ENCODE measurements around the gene DIP2C. TPM values are rescaled to one million over a fixed set of nuclear protein-coding genes. Genes with fewer than 3 reads are reported as not detected.
"Not testable (repeated sequence)": the region's sequence is repeated elsewhere in the genome, so short reads cannot be mapped to it uniquely, and the experiment has no call there.

The DIP2C gene
- polyA plus RNA-seq, 12 donors = 18.1 to 31.7 (median 26.1) TPM; not detected in 1

- no peak for DNase-seq
These were observed 90.9 kb downstream of the DIP2C start for GRCh38 chr10:598415-599170.

GRCh38 chr10:597976-598375 is 91.5 kb downstream of the DIP2C start:
- no peak for DNase-seq

DNA sequence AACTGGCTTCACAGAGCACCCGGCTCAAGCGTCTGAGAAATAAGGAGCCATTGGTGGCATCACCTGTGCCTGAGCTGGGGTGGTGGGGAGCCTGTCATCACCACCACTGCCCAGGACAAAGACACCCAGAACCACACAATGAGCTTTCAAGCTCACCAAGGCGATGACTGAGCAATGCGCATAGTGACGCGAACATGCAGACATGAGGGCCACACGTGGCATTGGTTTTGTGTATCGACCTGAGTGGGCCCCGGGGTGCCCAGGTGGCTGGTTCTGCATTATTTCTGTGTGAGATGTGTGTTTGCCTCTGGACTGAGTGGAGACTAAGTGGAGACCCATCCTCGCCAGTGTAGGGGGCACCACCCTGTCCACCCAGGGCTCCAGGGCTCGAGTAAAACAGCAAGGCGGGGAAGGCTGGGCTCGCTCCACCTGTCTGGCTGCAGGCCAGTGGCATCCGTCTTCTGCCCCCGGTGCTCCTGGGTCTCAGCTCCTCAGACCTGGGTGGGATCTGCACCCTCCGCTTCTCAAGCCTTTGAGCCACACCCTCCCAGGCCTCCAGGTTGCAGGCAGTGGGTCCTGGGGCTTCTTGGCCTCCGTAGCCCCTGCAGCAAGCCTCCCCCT is 92.6 kb downstream of the DIP2C start:
- DNase-seq = no peak

- not testable (repeated sequence) for DNase-seq
These were observed 93.3 kb downstream of the DIP2C start for GRCh38 chr10:596131-596530.

- DNase-seq = no peak
These were observed 94.0 kb downstream of the DIP2C start for GRCh38 chr10:595473-595872.

DNA sequence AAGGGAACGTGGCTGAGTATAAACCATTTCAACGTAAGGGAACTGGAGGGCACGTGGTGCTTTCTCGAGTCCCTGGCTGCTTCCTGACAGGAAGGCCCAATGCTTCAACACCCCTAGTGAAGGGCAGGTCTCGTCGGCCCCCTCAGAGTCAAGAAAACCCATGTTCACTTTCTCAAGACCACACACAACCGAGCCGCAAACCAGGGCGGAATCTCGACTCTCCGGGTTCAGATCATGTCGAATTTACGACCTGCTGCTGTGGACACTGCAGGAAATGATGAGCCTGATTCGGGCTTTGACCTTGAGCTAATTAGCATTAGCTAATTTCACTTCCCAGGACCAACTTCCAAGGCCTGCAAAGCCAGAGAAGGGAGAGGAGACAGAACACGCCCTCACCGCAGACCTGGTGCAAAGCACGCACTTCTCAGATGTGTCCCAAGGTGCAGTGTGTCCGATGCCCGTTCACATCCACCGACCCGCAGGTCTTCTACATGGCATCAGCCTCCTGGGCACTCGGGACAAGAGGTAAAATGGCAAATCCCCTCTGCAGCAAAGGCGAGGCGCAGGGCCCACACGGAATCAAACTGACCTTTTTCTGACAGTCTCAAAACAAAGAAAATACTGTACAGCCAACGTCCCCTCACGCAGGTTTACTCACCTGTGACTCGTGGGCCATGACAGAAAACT is 94.7 kb downstream of the DIP2C start:
- DNase-seq = no peak

GRCh38 chr10:593901-594457 is 95.5 kb downstream of the DIP2C start:
- DNase-seq = no peak

GRCh38 chr10:593421-593820 is 96.0 kb downstream of the DIP2C start:
- no peak for DNase-seq

DNA sequence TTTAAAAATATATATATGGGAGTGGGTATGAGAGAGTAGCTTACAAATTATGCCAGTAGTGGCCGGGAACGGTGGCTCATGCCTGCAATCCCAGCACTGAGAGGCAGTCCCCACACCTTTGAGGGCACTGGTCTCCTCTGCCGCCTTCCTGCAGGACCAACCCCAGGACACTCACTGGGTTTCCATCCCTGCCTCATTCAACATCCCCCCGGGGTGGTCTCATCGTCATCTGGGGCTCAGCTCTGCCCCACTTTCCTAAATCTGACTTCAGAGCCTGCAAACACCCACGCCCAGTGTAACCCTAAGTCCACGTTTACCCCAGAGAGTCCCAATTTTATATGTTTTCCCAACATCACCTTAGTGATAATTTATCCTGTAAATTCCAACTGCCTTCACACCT is 96.5 kb downstream of the DIP2C start:
- no peak for DNase-seq

GRCh38 chr10:591646-592045 is 97.8 kb downstream of the DIP2C start:
- no peak for DNase-seq

DNA sequence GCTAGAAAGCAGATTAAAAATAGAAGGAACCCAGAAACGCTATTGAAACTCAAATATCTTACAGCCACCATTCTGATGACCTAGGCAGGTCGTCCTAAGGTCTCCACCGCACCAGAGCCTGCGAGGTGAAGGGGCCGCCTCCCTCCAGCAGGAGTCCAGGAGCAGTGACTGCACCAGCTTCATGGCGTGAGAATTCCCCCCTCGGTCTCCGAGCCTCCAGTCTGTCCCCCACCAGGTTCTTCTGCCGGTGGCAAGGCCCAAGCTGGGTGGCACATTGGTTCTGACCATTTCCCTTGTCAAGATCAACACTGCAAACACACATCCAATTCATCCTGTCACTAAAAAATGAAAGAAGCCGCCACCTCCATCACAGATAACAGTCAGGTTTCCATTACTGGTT is 98.7 kb downstream of the DIP2C start:
- no peak for DNase-seq

GRCh38 chr10:589961-590680 is 99.3 kb downstream of the DIP2C start:
- DNase-seq = no peak

DNA sequence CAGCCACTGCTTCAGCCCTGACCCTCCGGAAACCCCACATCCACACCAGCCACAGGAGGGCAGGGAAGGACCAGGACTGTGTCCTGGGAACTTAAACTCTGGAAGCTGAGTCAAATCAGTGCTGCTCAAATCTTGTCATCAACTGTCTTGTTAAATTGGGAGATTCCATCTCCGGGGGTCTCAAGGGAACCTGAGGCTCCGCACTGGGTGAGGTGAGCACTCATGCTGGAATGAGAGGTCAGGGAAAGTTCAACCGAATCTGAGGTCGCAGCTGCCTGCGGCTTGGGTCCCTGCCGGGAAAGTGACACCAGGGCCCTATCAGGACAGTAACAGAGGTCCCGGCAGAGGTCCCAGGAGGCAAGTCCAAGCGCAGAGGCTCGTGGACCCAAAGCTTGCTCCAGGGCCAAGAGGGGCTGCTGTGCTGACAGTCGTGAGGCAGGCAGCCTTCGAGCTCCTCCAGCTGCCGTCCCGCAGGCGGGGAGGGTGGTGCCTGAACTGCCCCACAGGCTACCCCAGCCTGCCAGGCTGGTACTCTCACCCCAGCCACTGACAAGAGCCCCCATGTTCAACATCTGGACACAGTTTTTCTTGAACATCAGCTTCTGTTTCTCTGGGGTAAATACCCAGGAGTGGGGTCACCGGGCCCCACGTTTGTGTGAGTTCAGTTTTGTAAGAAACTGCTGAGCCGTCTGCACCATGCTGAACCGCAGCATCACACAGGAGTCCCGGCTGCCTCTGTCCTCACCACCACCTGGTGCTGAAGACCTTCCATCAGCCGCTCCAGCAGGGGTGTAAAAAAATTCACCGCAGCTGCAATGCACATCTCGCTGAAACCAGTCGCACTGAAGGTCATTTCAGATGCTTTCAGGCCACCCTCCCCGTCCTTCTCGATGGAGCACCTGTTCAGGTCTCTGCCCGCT is 101.0 kb downstream of the DIP2C start:
- no peak for DNase-seq

GRCh38 chr10:586716-587115 is 102.8 kb downstream of the DIP2C start:
- DNase-seq = no peak

- no peak for DNase-seq
These were observed 103.3 kb downstream of the DIP2C start for GRCh38 chr10:586151-586550.

GRCh38 chr10:585502-585901 is 104.0 kb downstream of the DIP2C start:
- DNase-seq = no peak

GRCh38 chr10:584497-585290 is 104.8 kb downstream of the DIP2C start:
- not testable (repeated sequence) for DNase-seq

DNA sequence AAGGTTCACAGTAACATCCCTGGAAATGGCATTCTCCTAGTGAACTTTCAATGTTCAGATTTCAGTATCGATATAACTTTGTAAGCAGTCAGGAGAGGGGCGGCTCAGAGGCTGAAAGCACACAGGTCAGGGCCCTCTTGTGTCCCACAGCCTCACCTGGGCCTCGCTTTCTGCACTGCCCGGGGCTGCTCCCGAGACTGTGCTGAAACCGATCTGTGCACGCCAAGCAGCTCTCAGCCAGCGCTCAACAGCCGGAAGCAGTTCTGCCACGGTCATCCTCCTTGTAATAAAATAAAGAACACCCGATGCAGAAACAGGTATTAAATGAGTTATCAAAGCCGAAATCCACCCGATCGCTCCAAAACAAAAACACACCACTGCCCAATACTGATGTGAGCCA is 106.0 kb downstream of the DIP2C start:
- DNase-seq = no peak

DNA sequence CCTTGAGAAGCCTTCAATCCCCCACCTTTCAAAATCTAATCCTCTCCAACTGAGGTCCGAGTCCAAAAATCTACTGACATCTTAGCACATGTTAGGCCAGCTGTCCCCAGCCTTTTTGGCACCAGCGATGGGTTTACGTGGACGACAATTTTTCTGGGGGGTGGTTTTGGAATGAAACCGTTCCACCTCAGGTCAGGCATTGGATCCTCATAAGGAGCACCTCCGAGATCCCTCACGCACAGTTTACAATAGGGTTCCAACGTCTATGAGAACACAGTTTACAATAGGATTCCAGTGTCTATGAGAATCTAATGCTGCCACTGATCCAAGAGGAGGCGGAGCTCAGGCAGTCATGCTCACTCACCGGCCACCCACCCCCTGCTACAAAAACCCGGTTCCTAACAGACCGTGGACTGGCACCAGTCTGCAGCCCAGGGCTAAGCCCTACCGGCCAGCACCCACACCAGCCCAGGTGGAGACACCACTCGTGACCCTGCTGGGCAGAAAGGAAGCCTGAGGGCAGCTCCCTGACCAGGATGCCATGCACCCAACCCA is 107.6 kb downstream of the DIP2C start:
- no peak for DNase-seq

- no peak for DNase-seq
These were observed 108.7 kb downstream of the DIP2C start for GRCh38 chr10:580778-581177.

All from muscle of arm (tissue), 12 donors.